SU-DHL-6 (cell line): ENCODE measurements around the gene STAT1.

Experiments used
- EZH2phosphoT487 ChIP-seq: fragments of 200-600 bp; sonication (generic), shearing (Covaris generic); conservative IDR thresholded peaks from 2 replicates; pipeline ENCODE4 v1.6.1; 2018; ENCODE audit warnings: mild to moderate bottlenecking, antibody characterized with exemption, low read length, moderate library complexity, mixed read lengths
- TF ChIP-seq, protein P1 (sequence below): fragments of 200-600 bp; sonication (generic); IDR thresholded peaks from one replicate; pipeline ENCODE4 v1.5.1; 2017; ENCODE audit warnings: antibody characterized with exemption, mild to moderate bottlenecking, low read length, moderate library complexity; ENCODE audit not compliant: insufficient read depth, poor library complexity, severe bottlenecking

DNA sequence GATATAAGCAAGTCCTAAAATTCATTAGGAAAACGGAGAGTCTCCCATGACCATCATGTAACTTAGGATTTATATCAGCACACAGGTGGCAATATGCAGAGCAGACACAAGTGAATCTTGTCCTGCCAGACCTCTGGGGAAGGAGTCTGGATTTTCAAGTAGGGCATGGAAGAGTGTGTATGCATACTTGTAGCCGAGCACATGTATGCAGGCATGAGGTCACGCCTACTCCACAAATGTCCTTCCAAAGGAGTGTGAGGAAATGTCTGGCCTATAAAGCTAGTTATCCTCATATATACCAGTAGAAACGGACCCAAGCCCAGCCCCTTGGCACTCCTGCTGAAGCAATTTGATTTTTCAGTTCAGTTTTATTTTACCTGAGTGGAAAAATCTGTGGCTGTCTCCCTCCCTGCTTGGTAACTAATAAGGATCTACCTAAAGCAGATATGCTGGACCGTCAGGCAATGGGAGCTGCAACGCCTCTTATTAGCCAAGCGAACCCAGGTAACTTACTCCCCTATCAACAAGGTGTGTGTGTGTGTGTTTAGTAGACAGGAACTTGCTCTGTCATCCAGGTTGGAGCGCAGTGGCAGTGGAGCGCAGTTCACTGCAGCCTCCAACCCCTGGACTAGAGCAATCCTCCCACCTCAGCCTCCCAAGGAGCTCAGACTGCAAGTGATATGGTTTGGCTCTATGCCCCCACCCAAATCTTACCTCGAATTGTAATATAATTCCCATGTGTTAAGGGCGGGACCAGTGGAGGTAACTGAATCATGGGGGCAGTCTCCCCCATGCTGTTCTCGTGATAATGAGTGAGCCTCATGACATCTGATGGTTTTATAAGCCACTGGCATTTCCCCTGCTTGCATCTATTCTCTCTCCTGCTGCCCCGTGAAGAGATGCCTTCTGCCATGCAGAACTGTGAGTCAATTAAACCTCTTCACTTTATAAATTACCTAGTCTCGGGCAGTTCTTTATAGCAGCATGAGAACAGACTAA lies 2.8 kb downstream of the STAT1 start:
- TF ChIP-seq, protein P1, sequence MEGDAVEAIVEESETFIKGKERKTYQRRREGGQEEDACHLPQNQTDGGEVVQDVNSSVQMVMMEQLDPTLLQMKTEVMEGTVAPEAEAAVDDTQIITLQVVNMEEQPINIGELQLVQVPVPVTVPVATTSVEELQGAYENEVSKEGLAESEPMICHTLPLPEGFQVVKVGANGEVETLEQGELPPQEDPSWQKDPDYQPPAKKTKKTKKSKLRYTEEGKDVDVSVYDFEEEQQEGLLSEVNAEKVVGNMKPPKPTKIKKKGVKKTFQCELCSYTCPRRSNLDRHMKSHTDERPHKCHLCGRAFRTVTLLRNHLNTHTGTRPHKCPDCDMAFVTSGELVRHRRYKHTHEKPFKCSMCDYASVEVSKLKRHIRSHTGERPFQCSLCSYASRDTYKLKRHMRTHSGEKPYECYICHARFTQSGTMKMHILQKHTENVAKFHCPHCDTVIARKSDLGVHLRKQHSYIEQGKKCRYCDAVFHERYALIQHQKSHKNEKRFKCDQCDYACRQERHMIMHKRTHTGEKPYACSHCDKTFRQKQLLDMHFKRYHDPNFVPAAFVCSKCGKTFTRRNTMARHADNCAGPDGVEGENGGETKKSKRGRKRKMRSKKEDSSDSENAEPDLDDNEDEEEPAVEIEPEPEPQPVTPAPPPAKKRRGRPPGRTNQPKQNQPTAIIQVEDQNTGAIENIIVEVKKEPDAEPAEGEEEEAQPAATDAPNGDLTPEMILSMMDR, result no peak
- TF ChIP-seq EZH2phosphoT487, result no peak
